NCI-H2081 (cell line): ENCODE data around the gene PCDH9.
"Not testable (repeated sequence)": the region's sequence is repeated elsewhere in the genome, so short reads cannot be mapped to it uniquely, and the experiment has no call there.

Experiments
- DNase-seq, 2 experiments: peaks; one replicate each; lab custom pipeline; 2025; lab: John Stamatoyannopoulos, UW

PCDH9 gene

GRCh38 chr13:66835040-66835628, 395.0 kb downstream of the PCDH9 start:
- DNase-seq, result peak; percentile 80 to 93

DNA sequence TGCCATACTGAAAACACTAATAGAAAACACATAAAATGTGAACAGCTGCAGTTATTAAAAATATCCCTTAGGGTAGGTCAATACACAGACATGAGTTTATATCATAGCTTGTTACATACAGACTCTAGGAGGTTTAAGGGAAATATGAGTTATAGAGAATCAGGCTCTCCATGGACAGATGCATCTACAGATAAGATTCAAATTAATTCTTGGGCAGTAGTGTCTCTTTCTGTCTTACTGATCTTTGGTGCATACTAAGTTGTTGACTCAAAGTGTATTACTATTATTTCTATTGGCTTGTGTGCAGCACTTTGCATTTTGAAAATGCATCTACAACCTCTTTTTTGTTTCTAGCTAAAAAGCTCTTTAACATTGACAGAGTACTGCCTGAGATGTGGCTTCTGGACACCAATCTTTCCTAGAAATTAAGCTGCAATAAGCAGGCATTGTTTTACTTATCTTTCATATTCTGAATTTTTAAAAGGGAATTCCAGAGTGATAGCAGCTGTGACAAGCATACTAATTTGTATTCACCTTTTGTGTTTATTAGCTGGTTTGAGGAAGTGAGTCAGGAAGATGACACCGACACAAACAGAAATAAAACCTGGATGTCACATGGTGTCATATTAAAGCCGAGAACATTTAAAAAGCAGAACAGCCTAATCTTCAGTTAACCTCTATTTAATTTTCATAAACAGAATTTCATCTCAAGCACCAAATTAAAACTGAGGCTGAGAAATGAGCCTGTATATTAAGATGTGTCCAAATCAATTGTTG, 399.0 kb downstream of the PCDH9 start:
- no peak for DNase-seq

DNA sequence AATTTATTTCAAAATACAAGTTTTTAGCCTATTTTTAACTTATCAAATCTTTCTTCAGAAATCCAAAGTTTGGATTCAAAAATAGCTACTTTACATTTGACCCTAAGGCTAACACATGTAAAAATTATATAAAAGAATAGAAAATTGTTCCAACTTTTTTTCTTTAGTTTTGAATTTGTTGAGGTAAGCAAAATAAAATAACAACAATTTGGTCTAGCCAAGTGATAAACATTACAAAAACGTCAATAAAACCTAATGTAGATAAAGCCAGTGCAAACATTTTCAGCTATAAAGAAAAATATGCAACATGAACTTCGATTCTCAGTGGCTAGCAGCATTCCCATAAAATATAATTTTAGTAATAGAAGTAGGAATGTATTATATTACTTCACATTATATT, 400.3 kb downstream of the PCDH9 start:
- no peak for DNase-seq

DNA sequence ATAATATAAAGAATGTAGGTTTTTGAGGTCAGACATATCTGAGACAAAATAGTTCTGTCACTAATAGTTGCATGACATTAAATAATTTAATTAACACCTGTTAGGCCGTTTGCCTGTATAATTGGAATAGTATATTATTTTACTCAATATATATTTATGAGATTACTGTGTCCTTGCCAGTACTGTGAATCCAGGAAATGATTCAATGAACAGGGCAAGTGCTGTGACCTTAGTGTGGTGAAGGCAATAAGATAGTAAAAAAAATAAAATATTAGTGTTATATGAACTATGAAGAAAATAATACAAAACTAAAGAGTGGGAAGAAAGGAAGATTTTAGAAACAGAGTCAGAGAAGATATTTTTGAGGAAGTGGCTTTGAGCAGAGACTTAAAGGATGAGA, 403.7 kb downstream of the PCDH9 start:
- no peak for DNase-seq

DNA sequence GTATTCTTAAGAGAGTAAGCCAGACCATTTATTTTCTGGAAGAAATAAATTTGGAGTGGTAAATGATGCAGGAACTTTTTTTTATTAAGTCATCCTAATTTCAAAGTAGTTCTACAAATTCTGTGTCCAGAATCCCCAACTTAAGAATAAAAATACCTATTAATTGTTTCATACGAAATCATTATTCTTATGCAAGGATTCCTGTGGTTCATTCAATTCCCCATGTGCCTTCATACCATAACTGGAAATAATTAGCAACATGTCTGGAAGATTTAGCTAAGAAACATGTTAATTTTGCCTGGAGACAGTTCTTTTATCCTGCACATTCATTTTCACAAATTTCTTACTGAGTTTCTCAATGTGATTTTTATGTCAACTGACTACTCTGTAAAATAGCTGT, 408.6 kb downstream of the PCDH9 start:
- DNase-seq, result no peak

DNA sequence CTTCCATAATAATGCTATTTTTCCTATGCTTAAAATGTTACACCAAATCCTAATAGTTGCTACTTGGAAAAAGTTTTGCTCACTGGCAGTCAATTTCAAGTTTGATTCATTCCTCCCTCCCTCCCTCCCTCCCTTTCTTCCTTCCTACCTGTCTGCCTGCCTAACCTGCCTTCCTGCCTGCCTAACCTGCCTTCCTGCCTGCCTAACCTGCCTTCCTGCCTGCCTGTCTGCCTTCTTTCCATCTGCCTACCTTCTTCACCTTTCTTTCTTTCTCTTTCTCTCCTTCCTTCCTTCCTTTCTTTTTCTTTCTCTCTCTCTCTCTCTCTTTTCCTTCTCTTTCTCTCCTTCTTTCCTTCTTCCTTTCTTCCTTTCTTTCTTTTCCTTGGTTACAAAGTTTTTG, 418.7 kb downstream of the PCDH9 start:
- DNase-seq, result no peak

DNA sequence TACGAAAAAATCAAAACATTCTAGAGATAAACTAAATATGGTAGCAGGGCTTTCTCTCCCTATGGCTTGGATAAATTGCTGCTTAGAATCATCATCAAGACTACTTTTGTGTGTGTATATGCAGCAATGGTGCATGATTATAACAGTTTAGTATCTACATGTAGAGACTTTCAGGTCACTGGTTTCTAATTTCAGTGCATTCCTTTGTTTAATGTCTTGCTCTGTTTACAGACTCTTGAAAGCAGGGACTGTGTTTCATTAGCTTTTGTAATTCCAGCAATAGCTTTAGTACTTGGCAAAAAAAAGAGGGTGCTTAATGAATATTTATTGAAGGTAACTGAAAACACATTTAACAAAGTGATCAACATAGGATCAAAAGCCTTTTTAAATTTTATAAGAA, 420.7 kb downstream of the PCDH9 start:
- DNase-seq, result peak in 1 of 2 experiments; percentile 55

GRCh38 chr13:66807251-66807650, 422.9 kb downstream of the PCDH9 start:
- no peak for DNase-seq

GRCh38 chr13:66805657-66806056, 424.5 kb downstream of the PCDH9 start:
- DNase-seq, result peak in 1 of 2 experiments; percentile 61

DNA sequence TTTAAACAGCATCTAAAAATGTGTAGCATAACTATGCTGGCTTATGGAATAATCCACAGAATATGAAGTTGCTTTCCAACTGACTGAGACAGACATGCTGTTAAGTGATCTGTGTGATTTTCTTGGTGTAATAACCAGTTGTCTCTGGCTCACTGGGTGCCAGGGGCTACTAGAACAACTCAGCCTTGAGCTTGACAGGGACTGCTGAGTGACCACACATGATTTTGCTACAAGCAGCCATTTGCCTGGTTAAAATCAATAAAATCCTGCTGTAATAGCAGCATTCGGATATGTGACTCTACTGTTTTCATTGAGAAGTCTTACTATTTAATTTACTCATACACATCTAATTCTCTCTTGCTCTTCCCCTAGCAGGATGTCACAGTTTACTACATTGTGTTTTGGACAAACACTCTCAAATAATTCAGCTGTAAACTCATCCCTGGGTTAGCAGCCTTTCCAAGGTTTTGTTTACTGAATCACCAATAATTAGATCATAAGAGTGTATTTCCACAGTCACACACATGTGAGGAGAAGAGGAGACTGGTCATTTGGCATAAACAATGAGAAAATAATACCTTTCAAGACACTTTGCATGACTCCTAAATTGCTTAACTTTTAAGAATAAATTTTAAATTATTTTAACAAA, 426.2 kb downstream of the PCDH9 start:
- DNase-seq, result peak; percentile 39 to 85

DNA sequence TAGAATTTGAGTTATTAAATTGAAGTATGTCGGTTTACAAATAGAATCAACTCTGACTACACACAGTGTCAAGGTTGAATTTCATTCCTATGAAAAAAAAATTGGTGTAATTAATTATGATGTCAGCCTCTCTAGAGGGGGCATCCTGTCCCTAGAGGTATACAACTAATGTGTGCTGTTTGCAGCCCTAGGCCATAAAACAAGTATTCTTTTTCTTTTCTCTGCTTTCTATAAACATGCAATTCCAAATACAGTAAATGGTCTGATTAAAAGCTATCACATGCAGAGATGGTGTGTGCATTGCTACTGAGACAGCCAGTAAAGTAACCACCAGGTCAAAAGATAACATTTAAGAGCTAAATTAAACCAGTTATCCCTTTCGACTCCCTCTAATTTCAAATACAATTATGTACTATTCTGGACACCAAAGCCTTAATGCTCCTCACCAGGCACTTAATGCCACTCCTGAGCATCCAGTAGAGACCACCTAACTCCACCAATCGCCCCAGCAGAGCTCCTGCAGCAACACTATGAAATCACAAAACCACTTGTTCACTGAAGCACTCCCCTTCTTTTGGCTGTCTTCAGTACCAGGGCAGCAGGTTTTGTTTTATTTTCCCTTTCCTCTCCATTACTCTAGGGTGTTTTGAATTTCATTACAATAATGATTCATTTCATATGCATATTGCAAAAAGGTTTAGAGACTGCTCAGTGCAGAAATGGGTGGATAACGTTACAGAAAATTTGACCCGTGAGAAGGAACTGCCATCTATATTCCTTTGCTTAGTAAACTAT, 426.9 kb downstream of the PCDH9 start:
- DNase-seq, result peak; percentile 24 to 78

DNA sequence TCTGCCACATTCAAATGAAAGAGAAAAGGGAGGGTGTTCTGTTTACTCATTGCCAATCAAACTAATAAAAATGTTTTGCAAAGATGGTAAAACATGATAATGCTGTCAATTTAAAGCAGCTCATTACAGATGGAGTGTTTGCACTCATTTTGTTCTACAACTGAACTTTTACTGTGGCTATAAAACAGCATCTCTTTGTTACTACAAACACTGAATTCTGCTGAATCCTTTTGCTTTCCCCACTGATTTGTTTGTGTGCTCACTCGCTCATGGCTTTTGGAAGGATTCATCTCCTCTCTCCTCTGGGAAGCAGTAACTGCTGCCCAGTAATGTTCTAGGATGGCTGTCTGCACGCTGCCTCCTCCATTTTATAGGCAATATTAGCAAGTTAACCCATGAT, 434.5 kb downstream of the PCDH9 start:
- peak in 1 of 2 experiments; percentile 5 for DNase-seq

DNA sequence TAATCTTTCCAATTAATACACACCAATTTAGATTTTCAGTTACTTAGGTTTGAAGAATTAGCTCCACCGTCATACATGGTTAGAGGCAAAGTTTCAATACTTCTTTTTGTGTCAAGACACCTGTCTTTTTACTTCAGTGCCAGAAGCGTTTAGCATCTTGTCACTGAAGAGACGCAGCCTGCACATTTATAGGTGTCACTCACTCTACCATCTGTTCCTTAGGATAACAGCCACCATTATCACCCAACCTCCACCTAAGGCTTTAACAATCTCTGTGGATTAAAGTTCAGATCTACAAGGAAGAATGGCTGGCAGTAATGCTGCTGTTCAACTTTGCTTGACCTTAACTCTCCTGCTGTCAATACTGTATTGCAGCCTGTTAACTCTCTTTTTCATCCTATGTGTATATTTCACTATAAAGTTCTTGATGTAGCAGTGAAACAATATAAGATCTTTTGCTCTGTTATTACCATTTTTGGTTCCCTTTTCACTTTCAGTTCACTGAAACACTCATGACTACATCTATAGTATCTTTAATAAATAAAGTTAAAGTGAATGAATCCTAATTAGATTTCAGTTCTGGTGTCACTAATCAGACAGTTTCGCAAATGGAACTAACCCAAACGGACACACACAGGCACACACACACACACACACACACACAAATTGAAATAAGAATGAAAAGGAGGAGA, 435.6 kb downstream of the PCDH9 start:
- DNase-seq, result no peak

DNA sequence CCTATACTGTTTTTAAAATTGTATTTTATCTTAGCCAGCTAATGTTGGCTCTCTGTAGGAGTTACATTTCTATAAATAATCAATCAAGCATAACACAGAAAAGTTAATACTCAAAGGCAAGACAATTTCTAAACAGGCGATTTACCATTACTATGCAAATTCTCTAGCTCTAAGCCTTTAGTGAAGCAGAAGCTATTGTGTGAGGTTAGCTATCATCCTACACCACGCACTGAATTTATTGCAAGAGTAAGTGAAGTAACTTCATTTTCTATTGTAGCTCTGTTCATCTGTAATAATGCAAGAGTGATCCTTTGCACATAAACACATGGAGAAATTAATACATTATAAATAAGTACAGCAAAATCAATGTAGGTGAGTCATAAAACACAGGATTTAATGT, 439.3 kb downstream of the PCDH9 start:
- DNase-seq, result no peak

GRCh38 chr13:66781241-66781640, 448.9 kb downstream of the PCDH9 start:
- no peak for DNase-seq

- no peak for DNase-seq
Observed at GRCh38 chr13:66780814-66781213, 449.3 kb downstream of the PCDH9 start.

GRCh38 chr13:66778461-66778860, 451.7 kb downstream of the PCDH9 start:
- no peak for DNase-seq

- no peak for DNase-seq
Observed at GRCh38 chr13:66775196-66775595, 454.9 kb downstream of the PCDH9 start.

GRCh38 chr13:66774046-66774445, 456.1 kb downstream of the PCDH9 start:
- no peak for DNase-seq

DNA sequence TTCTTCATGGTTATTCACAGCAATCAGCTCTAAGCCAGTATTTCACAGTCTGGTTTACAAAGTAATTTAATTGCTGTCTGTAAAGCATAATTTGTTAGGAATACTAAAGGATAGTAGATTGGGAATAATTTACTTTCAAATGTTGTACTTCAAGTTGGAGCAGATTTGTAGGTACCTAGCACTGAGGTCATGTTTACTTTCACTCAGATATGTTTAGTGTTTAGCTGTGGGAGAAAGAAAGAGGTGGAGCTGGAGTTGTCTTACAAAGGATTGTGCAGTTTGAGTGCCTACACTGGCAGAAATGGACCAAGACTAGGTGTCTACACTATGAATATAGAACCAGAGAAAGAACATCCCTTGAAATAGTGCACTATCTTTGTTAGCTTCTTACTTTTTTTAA, 464.6 kb downstream of the PCDH9 start:
- no peak for DNase-seq

DNA sequence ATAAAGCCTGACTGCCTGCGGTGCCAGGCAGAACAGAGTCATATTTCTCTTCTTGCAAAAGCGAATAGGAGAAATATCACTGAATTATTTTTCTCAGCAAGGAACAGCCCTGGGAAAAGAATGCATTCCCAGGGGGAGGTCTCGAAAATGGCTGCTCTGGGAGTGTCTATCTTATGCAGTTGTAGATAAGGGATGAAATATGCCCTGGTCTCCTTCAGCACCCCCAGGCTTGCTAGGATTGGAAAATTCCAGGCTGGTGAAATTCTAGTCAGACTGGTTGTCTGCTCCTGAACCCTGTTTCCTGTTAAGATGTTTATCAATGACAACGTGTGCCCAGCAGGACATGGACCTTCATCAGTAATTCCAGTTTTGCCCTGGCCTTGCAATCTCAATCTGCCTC, 469.5 kb downstream of the PCDH9 start:
- DNase-seq, result not testable (repeated sequence)

DNA sequence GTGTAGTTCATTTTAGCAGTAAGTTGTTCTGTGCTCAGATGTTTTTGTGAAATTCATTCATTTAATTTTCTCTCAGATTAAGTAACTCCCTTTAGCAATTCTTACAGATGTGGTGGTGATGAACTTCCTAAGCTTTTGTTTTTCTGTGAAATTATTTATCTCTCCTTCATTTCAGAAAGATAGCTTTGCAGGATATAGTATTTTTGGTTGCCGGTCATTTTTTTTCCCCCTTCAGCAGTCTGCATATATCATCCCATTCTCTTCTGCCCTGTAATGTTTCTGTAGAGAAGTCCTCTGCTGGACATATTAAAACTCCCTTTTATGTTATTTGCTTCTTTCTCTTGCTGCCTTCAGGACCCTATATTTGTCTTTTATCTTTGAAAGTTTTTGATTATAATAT, 470.2 kb downstream of the PCDH9 start:
- no peak for DNase-seq
